ENCODE data around the gene HEY2.

DNA sequence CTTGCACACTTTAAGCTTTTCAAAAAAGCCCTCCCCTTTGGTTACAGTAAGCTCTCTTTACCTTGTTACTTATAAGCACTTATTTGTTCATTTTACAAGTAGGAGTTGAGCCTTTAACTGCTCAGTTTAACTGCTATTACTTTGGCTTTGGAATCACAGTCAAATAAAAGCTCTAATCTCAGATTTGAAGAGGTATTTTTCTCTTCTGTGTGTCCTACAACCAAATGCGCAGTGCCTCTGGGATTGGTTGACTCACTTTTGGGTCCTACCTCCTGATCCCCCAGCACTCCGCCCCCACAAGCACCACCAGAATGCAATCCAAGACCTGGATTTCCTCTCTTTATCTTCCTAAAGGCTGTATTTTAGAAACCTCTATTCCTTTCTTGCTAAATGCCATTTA, 43.8 kb downstream of the HEY2 start:
- no peak for TF ChIP-seq EZH2 (IDR thresholded peaks at IDR 0.05; ENCODE audit: low read length)
- TF ChIP-seq, protein P1, sequence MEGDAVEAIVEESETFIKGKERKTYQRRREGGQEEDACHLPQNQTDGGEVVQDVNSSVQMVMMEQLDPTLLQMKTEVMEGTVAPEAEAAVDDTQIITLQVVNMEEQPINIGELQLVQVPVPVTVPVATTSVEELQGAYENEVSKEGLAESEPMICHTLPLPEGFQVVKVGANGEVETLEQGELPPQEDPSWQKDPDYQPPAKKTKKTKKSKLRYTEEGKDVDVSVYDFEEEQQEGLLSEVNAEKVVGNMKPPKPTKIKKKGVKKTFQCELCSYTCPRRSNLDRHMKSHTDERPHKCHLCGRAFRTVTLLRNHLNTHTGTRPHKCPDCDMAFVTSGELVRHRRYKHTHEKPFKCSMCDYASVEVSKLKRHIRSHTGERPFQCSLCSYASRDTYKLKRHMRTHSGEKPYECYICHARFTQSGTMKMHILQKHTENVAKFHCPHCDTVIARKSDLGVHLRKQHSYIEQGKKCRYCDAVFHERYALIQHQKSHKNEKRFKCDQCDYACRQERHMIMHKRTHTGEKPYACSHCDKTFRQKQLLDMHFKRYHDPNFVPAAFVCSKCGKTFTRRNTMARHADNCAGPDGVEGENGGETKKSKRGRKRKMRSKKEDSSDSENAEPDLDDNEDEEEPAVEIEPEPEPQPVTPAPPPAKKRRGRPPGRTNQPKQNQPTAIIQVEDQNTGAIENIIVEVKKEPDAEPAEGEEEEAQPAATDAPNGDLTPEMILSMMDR (optimal IDR thresholded peaks at IDR 0.05 in 1 of 3, IDR thresholded peaks at IDR 0.05 in 1 of 3, conservative IDR thresholded peaks at IDR 0.05 in 1 of 3; ENCODE audit: extremely low read depth in 1 of 3, insufficient read depth in 2 of 3, low read length in 3 of 3), result no peak
